ENCODE data around the gene SAGE1.
"Not testable (repeated sequence)": the region's sequence is repeated elsewhere in the genome, so short reads cannot be mapped to it uniquely, and the experiment has no call there.

GRCh38 chrX:135888976-135889375 is 4.5 kb upstream of the SAGE1 start:
- TF ChIP-seq POLR2A, CTCF (IDR thresholded peaks at IDR 0.05): not testable (repeated sequence)

Measured in lower leg skin (tissue), 3 donors.